Vagina (tissue), 2 donors: ENCODE data around the gene SNRNP200. TPM values are rescaled to one million over a fixed set of nuclear protein-coding genes. Genes with fewer than 3 reads are reported as not detected.

Source experiments
- DNase-seq, 2 donors: peaks; one replicate each; pipeline ENCODE4 v3.0.0-alpha.2; 2017; ENCODE audit errors: extremely low spot score in 2 of 2
- H3K27ac ChIP-seq: fragments of 200-600 bp; sonication (generic); one replicate; pipeline ENCODE4 v1.5.1; 2019
- H3K27me3 ChIP-seq: fragments of 200-600 bp; sonication (generic); one replicate; pipeline ENCODE4 v1.5.1; 2019
- H3K36me3 ChIP-seq, 2 donors: fragments of 200-600 bp; sonication (generic); one replicate each; pipeline ENCODE4 v1.5.1; 2017 to 2019
- H3K4me1 ChIP-seq: fragments of 200-600 bp; sonication (generic); one replicate; pipeline ENCODE4 v1.5.1; 2019
- H3K4me3 ChIP-seq, 2 donors: fragments of 200-600 bp; sonication (generic); 1 replicate in 1 of 2; 2 replicates in 1 of 2; pipeline ENCODE4 v1.5.1; 2016 to 2019
- H3K9me3 ChIP-seq: fragments of 200-600 bp; sonication (generic); one replicate; pipeline ENCODE4 v1.5.1; 2019
- CTCF ChIP-seq, 3 experiments: fragments of 450-650 bp in 2 of 3; fragments of 200-600 bp in 1 of 3; sonication (generic) in 1 of 3; IDR thresholded peaks; one replicate each; pipeline ENCODE4 v1.5.1; 2017 to 2019; ENCODE audit warnings: antibody characterized with exemption in 3 of 3, mild to moderate bottlenecking in 2 of 3, moderate library complexity in 2 of 3
- POLR2A ChIP-seq, 2 donors: fragments of 450-650 bp; IDR thresholded peaks; one replicate each; pipeline ENCODE4 v1.6.1; 2017; ENCODE audit warnings: antibody characterized with exemption in 2 of 2, mild to moderate bottlenecking in 2 of 2, moderate library complexity in 2 of 2
- POLR2AphosphoS5 ChIP-seq, 2 donors: sonication (generic); formaldehyde crosslinking; IDR thresholded peaks; one replicate each; pipeline ENCODE4 v1.9.0; 2017; ENCODE audit warnings: antibody characterized with exemption in 2 of 2, mild to moderate bottlenecking in 2 of 2, low read depth in 1 of 2; ENCODE audit not compliant: insufficient read depth in 1 of 2
- intact Hi-C: fragments of 100-400 bp; cut with DNase I; formaldehyde crosslinking; loops from one replicate; pipeline ENCODE4 v1.15.1; 2023
- total RNA-seq: library from RNA; depleted of rRNA; stranded (reverse); fragments of >200 nt; gene quantifications from one replicate; pipeline ENCODE4 v1.2.3, GENCODE V29; 2016

The SNRNP200 gene
- total RNA-seq, 1 donor from 2014 or later, result 129 TPM

- no peak overlapping the region for H3K27ac ChIP-seq
- no peak overlapping the region for H3K4me3 ChIP-seq
- no peak for TF ChIP-seq POLR2A (IDR thresholded peaks at IDR 0.05)
- no peak for TF ChIP-seq POLR2AphosphoS5 (IDR thresholded peaks at IDR 0.05; ENCODE audit: insufficient read depth in 1 of 2, low read depth in 1 of 2)
- TF ChIP-seq CTCF (IDR thresholded peaks at IDR 0.05), result no peak
- intact Hi-C loops, result no loop called here
- H3K4me1 ChIP-seq, result peaks cover 14% of the 10 kb centered on the region
- H3K9me3 ChIP-seq, result no peaks in the 10 kb centered on the region
- H3K36me3 ChIP-seq, result no peaks in the 10 kb centered on the region
- no peak for DNase-seq
- H3K27me3 ChIP-seq, result no peaks in the 10 kb centered on the region
These were observed 11.7 kb upstream of the SNRNP200 start for GRCh38 chr2:96316999-96317398.

- Histone ChIP-seq H3K36me3 (no peaks in the 10 kb centered on the region), H3K4me1 (peaks cover 3% of the 10 kb centered on the region), H3K27ac (no peak overlapping the region), H3K9me3 (no peaks in the 10 kb centered on the region), H3K4me3 (no peak overlapping the region), H3K27me3 (no peaks in the 10 kb centered on the region)
- intact Hi-C loops, result no loop called here
- no peak for DNase-seq
- TF ChIP-seq POLR2A (IDR thresholded peaks at IDR 0.05) (no peak), POLR2AphosphoS5 (IDR thresholded peaks at IDR 0.05; ENCODE audit: insufficient read depth in 1 of 2, low read depth in 1 of 2) (no peak), CTCF (IDR thresholded peaks at IDR 0.05) (no peak)
These were observed 10.2 kb upstream of the SNRNP200 start for GRCh38 chr2:96315400-96316071.

GRCh38 chr2:96315005-96315399 is 9.7 kb upstream of the SNRNP200 start:
- no peak overlapping the region for H3K4me3 ChIP-seq
- H3K4me1 ChIP-seq, result no peaks in the 10 kb centered on the region
- intact Hi-C loops, result no loop called here
- no peaks in the 10 kb centered on the region for H3K9me3 ChIP-seq
- H3K27ac ChIP-seq, result no peak overlapping the region
- TF ChIP-seq POLR2AphosphoS5 (IDR thresholded peaks at IDR 0.05; ENCODE audit: insufficient read depth in 1 of 2, low read depth in 1 of 2), result no peak
- TF ChIP-seq CTCF (IDR thresholded peaks at IDR 0.05), result no peak
- no peak for TF ChIP-seq POLR2A (IDR thresholded peaks at IDR 0.05)
- H3K36me3 ChIP-seq, result no peaks in the 10 kb centered on the region
- no peak for DNase-seq
- H3K27me3 ChIP-seq, result no peaks in the 10 kb centered on the region

GRCh38 chr2:96308248-96308647 is 2.9 kb upstream of the SNRNP200 start:
- H3K4me3 ChIP-seq, result no peak overlapping the region
- intact Hi-C loops, result no loop called here
- no peak for DNase-seq
- no peaks in the 10 kb centered on the region for H3K27me3 ChIP-seq
- peaks cover 24% of the 10 kb centered on the region for H3K4me1 ChIP-seq
- no peaks in the 10 kb centered on the region for H3K9me3 ChIP-seq
- H3K36me3 ChIP-seq, result peaks cover 0 to 4% of the 10 kb centered on the region in 2 donors
- H3K27ac ChIP-seq, result no peak overlapping the region
- TF ChIP-seq CTCF (IDR thresholded peaks at IDR 0.05), result no peak
- TF ChIP-seq POLR2AphosphoS5 (IDR thresholded peaks at IDR 0.05; ENCODE audit: insufficient read depth in 1 of 2, low read depth in 1 of 2), result no peak
- no peak for TF ChIP-seq POLR2A (IDR thresholded peaks at IDR 0.05)

GRCh38 chr2:96306370-96306769 is 1.0 kb upstream of the SNRNP200 start:
- peak overlapping the region; percentile 80 for H3K27ac ChIP-seq
- no peaks in the 10 kb centered on the region for H3K9me3 ChIP-seq
- intact Hi-C loops, result no loop called here
- H3K27me3 ChIP-seq, result no peaks in the 10 kb centered on the region
- H3K36me3 ChIP-seq, result peaks cover 0 to 23% of the 10 kb centered on the region in 2 donors
- no peak for TF ChIP-seq POLR2A (IDR thresholded peaks at IDR 0.05)
- no peak for TF ChIP-seq CTCF (IDR thresholded peaks at IDR 0.05)
- TF ChIP-seq POLR2AphosphoS5 (IDR thresholded peaks at IDR 0.05; ENCODE audit: insufficient read depth in 1 of 2, low read depth in 1 of 2), result no peak
- H3K4me1 ChIP-seq, result peaks cover 35% of the 10 kb centered on the region
- H3K4me3 ChIP-seq, result peak overlapping the region; percentile 72 to 93
- DNase-seq, result no peak
